ENCODE data around the gene ZDHHC1. TPM values are rescaled to one million over a fixed set of nuclear protein-coding genes. Genes with fewer than 3 reads are reported as not detected.
A peak's percentile ranks its signal among the peaks of the same experiment; 100 is the strongest.

ZDHHC1 gene
- total RNA-seq (2014; rRNA removed; shearing (Covaris generic); ENCODE audit: low replicate concordance): 6.3 and 13.5 TPM in 2 replicates

GRCh38 chr16:67415872-67416793 lies at the start of gene ZDHHC1:
Gene ZDHHC1 (minus strand): TSS chr16:67416477. CDS start chr16:67407775, 8,702 bp downstream.
- DNase-seq (ENCODE audit: low read depth): peak; percentile 65
- in situ Hi-C loops (cut with HindIII; ENCODE audit: low pct_unique_long_range_greater_than_20kb, low sequenced_read_pairs): no loop called here

GRCh38 chr16:67464565-67464964 lies 48.3 kb upstream of the ZDHHC1 start:
- DNase-seq (ENCODE audit: low read depth): no peak
- in situ Hi-C loops (cut with HindIII; ENCODE audit: low pct_unique_long_range_greater_than_20kb, low sequenced_read_pairs): no loop called here

GRCh38 chr16:67463691-67464090 lies 47.4 kb upstream of the ZDHHC1 start:
- in situ Hi-C loops (cut with HindIII; ENCODE audit: low pct_unique_long_range_greater_than_20kb, low sequenced_read_pairs): no loop called here
- no peak for DNase-seq (ENCODE audit: low read depth)

- in situ Hi-C loops (cut with HindIII; ENCODE audit: low pct_unique_long_range_greater_than_20kb, low sequenced_read_pairs): no loop called here
- no peak for DNase-seq (ENCODE audit: low read depth)
Measured at GRCh38 chr16:67463059-67463458, 46.8 kb upstream of the ZDHHC1 start.

- in situ Hi-C loops (cut with HindIII; ENCODE audit: low pct_unique_long_range_greater_than_20kb, low sequenced_read_pairs): no loop called here
- no peak for DNase-seq (ENCODE audit: low read depth)
Measured at GRCh38 chr16:67462279-67462655, 46.0 kb upstream of the ZDHHC1 start.

GRCh38 chr16:67461600-67462278 lies 45.5 kb upstream of the ZDHHC1 start:
- in situ Hi-C loops (cut with HindIII; ENCODE audit: low pct_unique_long_range_greater_than_20kb, low sequenced_read_pairs): no loop called here
- no peak for DNase-seq (ENCODE audit: low read depth)

GRCh38 chr16:67460961-67461360 lies 44.7 kb upstream of the ZDHHC1 start:
- no peak for DNase-seq (ENCODE audit: low read depth)
- in situ Hi-C loops (cut with HindIII; ENCODE audit: low pct_unique_long_range_greater_than_20kb, low sequenced_read_pairs): no loop called here

- DNase-seq (ENCODE audit: low read depth): no peak
- in situ Hi-C loops (cut with HindIII; ENCODE audit: low pct_unique_long_range_greater_than_20kb, low sequenced_read_pairs): no loop called here
Measured at GRCh38 chr16:67460168-67460567, 43.9 kb upstream of the ZDHHC1 start.

- in situ Hi-C loops (cut with HindIII; ENCODE audit: low pct_unique_long_range_greater_than_20kb, low sequenced_read_pairs): no loop called here
- no peak for DNase-seq (ENCODE audit: low read depth)
Measured at GRCh38 chr16:67459861-67460150, 43.5 kb upstream of the ZDHHC1 start.

- in situ Hi-C loops (cut with HindIII; ENCODE audit: low pct_unique_long_range_greater_than_20kb, low sequenced_read_pairs): no loop called here
- no peak for DNase-seq (ENCODE audit: low read depth)
Measured at GRCh38 chr16:67459066-67459860, 43.0 kb upstream of the ZDHHC1 start.

- DNase-seq (ENCODE audit: low read depth): no peak
- in situ Hi-C loops (cut with HindIII; ENCODE audit: low pct_unique_long_range_greater_than_20kb, low sequenced_read_pairs): no loop called here
Measured at GRCh38 chr16:67458121-67458641, 41.9 kb upstream of the ZDHHC1 start.

- in situ Hi-C loops (cut with HindIII; ENCODE audit: low pct_unique_long_range_greater_than_20kb, low sequenced_read_pairs): no loop called here
- DNase-seq (ENCODE audit: low read depth): no peak
Measured at GRCh38 chr16:67457611-67458010, 41.3 kb upstream of the ZDHHC1 start.

- in situ Hi-C loops (cut with HindIII; ENCODE audit: low pct_unique_long_range_greater_than_20kb, low sequenced_read_pairs): no loop called here
- no peak for DNase-seq (ENCODE audit: low read depth)
Measured at GRCh38 chr16:67456391-67457081, 40.3 kb upstream of the ZDHHC1 start.

GRCh38 chr16:67454852-67455251 lies 38.6 kb upstream of the ZDHHC1 start:
- DNase-seq (ENCODE audit: low read depth): no peak
- in situ Hi-C loops (cut with HindIII; ENCODE audit: low pct_unique_long_range_greater_than_20kb, low sequenced_read_pairs): no loop called here

- in situ Hi-C loops (cut with HindIII; ENCODE audit: low pct_unique_long_range_greater_than_20kb, low sequenced_read_pairs): no loop called here
- DNase-seq (ENCODE audit: low read depth): no peak
Measured at GRCh38 chr16:67454104-67454503, 37.8 kb upstream of the ZDHHC1 start.

- DNase-seq (ENCODE audit: low read depth): no peak
- in situ Hi-C loops (cut with HindIII; ENCODE audit: low pct_unique_long_range_greater_than_20kb, low sequenced_read_pairs): no loop called here
Measured at GRCh38 chr16:67451704-67452435, 35.6 kb upstream of the ZDHHC1 start.

GRCh38 chr16:67451061-67451703 lies 34.9 kb upstream of the ZDHHC1 start:
- in situ Hi-C loops (cut with HindIII; ENCODE audit: low pct_unique_long_range_greater_than_20kb, low sequenced_read_pairs): no loop called here

More at GRCh38 chr16:67451061-67451703, 34.9 kb upstream of the ZDHHC1 start:
- no peak for DNase-seq (ENCODE audit: low read depth)

All from Caki2 (cell line).